8988T (cell line): ENCODE results near the gene DECR2.
A peak's percentile ranks its signal among the peaks of the same experiment; 100 is the strongest.
"Not testable (repeated sequence)": the region's sequence is repeated elsewhere in the genome, so short reads cannot be mapped to it uniquely, and the experiment has no call there.

Experiments used
- DNase-seq: peaks from one replicate; pipeline ENCODE4 v3.0.0; 2011

DECR2 gene

DNA sequence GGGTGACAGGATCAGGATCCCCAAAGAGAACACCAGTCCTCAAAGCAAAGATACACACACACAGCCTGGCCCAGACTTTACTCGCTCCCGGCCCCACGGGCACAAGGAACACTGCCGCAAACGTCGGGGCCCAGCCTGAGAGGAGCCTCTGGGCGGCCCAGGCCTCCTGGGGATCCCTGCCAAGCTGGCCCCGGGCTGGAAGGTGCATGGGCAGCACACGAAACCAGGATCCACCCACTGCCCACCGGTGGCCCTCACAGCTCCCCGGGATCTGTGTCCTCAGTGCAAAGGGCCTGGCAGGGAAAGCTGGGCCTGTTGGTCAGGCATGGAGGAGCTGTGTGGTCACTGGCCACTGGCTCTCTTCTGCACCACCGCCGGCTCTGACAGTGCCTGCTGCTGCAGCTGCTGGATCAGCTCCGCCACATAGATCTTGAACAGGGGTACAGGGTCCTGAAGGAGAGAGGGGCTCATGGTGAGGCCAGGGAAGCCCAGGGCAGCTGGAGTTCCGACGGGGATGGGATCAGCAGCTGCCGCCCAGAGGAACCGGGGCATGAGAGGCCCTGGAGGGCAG, 34.3 kb upstream of the DECR2 start:
- DNase-seq, result no peak

- no peak for DNase-seq
These were observed 33.1 kb upstream of the DECR2 start for GRCh38 chr16:368388-369158.

GRCh38 chr16:369275-369865, 32.3 kb upstream of the DECR2 start:
- no peak for DNase-seq

DNA sequence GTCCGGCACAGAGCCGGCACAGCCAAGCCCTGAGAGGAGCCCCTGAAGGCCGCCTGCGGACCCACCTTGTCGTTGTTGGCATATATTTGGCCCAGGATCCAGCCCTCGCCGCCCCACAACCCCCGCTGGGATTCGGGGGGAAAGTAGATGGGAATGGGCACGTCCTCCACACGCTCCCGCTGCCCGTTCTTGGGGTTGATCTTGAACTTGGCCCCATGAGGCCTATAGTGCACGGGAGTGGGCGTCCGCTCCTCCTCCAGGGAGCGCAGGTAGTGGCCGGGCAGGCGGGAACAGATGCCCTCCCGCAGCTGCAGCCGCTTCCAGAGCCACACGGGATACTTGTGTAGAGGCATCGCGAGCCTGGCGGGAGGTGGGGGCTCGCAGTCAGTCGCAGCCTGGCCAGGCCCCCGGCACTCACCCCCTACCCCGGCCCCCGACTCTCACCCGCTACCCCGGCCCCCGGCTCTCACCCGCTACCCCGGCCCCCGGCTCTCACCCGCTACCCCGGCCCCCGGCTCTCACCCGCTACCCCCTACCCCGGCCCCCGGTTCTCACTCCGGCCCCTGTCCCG, 31.7 kb upstream of the DECR2 start:
- no peak for DNase-seq

- peak; percentile 92 for DNase-seq
These were observed 31.2 kb upstream of the DECR2 start, which contains the start of gene MRPL28 for GRCh38 chr16:370443-370842. Gene MRPL28, minus strand, starts transcription at chr16:370538. Its CDS starts 320 bp downstream, at chr16:370218.

GRCh38 chr16:370979-371514, 30.6 kb upstream of the DECR2 start:
- no peak for DNase-seq

- no peak for DNase-seq
These were observed 30.0 kb upstream of the DECR2 start for GRCh38 chr16:371515-372301.

- DNase-seq, result no peak
These were observed 29.2 kb upstream of the DECR2 start for GRCh38 chr16:372302-372983.

DNA sequence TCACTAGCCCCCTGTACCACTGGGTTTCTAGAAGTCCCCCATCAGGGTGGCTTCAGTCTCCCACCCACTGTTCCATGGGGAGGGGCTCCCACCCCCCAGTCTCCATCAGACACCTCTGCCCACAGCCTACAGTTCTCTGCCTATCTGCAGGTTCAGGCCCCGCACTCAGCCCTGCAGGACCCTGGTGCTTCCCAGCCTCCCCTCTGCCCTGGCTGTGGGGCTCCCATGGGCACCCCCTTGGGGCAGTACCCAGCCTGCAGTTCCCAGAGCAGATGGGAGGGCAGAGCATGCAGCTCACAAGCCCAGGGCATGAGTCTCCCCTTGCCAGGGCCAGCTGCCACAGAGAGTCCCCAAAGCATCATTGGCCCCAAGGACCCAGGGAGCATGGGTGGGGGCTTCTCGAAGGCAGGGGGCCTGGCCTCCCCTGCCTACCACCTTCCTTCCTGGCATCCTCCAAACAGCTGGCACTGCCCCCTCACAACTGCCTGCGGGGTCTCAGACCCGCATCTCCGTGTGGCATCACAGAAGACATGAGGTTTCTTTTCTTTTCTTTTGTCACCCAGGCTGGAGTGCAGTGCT, 28.6 kb upstream of the DECR2 start:
- no peak for DNase-seq

- DNase-seq, result no peak
These were observed 27.7 kb upstream of the DECR2 start for GRCh38 chr16:373848-374615.

GRCh38 chr16:374616-374926, 27.1 kb upstream of the DECR2 start:
- no peak for DNase-seq

- DNase-seq, result no peak
These were observed 26.5 kb upstream of the DECR2 start for GRCh38 chr16:375212-375611.

- no peak for DNase-seq
These were observed 25.5 kb upstream of the DECR2 start for GRCh38 chr16:375927-376816.

- DNase-seq, result no peak
These were observed 24.8 kb upstream of the DECR2 start for GRCh38 chr16:376817-377418.

- DNase-seq, result no peak
These were observed 24.2 kb upstream of the DECR2 start for GRCh38 chr16:377419-377951.

DNA sequence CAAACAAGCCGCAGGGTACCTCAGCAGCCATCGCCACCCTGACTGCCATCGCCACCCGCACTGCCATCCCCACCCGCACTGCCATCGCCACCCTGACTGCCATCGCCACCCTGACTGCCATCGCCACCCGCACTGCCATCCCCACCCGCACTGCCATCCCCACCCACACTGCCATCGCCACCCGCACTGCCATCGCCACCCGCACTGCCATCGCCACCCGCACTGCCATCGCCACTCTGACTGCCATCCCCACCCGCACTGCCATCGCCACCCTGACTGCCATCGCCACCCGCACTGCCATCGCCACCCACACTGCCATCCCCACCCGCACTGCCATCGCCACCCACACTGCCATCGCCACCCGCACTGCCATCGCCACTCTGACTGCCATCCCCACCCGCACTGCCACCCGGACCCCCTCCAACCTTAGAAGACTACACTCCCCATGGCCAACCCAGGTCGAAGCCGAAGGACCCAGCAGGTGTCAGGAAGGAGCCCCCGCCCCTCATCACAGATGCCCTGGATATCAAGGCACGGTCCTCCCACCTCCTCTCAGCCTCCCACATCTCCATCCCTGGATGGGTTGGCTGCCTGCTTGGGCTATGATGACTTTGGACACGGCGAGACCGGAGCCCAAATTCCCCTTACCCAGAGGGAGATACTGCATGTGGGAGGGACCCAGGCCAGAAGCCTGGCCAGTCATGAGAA, 23.4 kb upstream of the DECR2 start:
- not testable (repeated sequence) for DNase-seq

DNA sequence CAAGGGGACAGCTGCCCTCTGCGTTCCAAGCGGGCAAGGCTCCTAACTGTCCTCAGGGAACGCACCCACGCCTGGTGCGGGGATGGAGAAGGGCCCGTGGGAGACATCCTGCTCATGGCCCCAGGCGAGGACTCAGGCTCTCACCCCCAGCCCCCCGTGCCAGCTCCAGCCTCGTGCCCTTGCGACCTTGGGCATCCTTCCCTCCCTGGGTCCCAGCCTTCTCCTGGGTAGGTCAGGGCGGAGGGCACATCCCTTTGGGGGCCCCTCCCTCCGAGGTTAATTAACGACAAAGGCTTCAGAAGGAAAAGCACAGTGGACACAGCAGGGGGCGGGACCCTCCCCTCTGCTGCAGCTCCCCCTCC, 22.9 kb upstream of the DECR2 start:
- DNase-seq, result no peak

- no peak for DNase-seq
These were observed 22.3 kb upstream of the DECR2 start for GRCh38 chr16:379183-379960.
